Cerebellar cortex (tissue), 1 donor: Measurements from ENCODE around the gene DMKN.

Source experiments
- DNase-seq: peaks from one replicate; pipeline ENCODE4 v3.0.0-alpha.2; 2015; ENCODE audit warnings: low spot score

Gene DMKN

GRCh38 chr19:35513628-35514281 lies at the start of gene DMKN:
Gene DMKN, minus strand, starts transcription at chr19:35513649. Its CDS starts 174 bp downstream, at chr19:35513475.
- peak; percentile 27 for DNase-seq

- DNase-seq, result no peak
These were observed 49.3 kb upstream of the DMKN start for GRCh38 chr19:35562776-35563175.

DNA sequence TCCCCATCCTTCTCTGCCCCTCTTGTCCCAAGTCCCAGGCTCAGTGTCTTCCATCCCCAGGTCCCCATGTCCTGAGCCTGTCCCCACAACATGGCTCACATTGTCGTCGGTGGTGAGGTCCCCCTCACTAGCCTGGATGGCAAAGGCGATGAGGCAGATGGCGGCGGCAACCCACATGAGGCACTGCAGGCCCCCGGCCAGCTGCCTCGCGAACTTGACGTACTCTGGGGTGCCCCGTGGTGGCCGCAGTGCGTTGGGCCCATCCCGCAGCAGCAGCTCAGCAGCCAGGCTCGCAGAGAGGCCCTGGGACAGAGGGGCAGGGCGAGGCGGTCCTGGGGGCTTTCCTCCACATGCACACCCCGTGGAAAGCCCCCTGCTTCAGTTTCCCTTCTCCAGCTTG lies 48.9 kb upstream of the DMKN start:
- no peak for DNase-seq

DNA sequence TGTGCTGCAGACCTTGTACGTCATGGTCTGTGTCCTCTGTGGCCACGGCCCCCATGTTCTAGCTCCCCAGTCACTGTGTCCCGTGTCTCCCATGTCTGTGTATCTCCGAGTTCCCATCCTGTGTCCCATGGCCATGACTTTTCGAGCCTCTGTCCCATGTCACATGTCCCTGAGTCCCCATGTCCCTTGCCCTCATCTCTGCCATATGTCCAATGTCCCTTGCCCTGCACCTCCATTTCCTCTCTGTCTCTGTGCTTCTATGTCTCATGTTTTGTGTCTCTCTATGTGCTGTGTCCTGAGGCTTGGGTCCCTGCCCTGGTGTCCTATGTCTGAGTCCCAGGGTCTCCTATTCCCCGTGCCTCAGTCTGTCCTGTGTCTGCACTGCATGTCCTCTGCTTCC lies 48.0 kb upstream of the DMKN start:
- DNase-seq, result no peak

DNA sequence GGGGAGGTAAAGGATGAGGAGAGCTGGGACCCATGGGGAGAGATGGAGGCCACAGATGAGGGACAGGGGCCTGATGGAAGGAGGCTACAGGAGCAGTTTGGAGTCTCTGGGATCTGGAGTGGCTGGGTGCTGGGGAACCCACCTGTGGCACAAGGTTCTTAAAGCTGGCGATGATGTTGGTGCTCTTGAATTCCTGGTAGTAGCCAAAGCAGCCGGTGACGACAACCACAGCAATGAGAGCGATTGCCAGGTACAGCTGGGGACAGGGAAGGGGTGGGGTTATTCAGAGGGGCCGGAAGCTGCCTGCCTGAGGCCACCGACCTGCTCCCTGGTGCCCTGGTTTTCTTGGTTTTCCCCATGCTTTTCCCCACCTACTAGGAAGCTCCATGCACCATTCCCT lies 47.2 kb upstream of the DMKN start:
- DNase-seq, result no peak

DNA sequence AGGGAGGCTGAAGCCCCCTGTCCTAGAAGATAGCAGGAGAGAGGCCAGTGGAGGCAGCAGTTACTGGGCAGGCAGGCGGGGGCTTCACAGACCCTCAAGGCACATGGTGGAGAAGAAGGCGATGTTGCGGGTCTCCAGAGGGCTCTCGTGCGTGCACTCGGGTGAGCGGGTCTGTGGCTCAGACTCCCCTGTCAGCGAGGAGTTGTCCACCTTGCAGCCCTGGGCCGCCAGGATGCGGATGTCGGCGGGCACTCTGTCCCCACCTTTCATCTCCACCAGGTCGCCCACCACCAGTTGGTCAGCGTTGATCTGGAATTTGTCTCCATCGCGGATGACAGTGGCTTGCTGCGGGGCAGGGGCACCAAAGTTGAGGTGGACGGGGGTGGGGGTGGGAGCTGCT lies 46.8 kb upstream of the DMKN start:
- DNase-seq, result no peak

DNA sequence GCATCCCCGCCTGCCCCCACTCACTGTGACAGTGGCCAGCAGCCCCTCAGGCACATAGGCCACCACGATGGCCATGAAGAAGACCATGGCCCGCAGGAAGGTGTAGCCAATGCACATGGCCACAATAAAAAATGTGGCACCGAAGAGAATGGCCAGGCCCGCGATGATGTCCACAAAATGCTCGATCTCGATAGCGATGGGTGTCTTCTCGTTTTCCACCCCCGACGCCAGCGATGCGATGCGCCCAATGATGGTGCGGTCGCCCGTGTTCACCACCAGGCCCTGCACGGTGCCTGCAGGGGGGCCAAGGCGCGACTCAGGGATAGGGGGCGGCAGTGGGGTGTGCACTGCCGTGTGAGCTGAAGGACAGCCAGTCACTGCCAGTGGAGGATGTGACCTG lies 46.3 kb upstream of the DMKN start:
- no peak for DNase-seq

GRCh38 chr19:35559281-35559659 lies 45.8 kb upstream of the DMKN start:
- DNase-seq, result no peak

GRCh38 chr19:35558400-35559280 lies 45.2 kb upstream of the DMKN start:
- no peak for DNase-seq

- peak; percentile 84 for DNase-seq
These were observed 44.3 kb upstream of the DMKN start for GRCh38 chr19:35557539-35558399.

GRCh38 chr19:35556846-35557538 lies 43.5 kb upstream of the DMKN start:
- no peak for DNase-seq

DNA sequence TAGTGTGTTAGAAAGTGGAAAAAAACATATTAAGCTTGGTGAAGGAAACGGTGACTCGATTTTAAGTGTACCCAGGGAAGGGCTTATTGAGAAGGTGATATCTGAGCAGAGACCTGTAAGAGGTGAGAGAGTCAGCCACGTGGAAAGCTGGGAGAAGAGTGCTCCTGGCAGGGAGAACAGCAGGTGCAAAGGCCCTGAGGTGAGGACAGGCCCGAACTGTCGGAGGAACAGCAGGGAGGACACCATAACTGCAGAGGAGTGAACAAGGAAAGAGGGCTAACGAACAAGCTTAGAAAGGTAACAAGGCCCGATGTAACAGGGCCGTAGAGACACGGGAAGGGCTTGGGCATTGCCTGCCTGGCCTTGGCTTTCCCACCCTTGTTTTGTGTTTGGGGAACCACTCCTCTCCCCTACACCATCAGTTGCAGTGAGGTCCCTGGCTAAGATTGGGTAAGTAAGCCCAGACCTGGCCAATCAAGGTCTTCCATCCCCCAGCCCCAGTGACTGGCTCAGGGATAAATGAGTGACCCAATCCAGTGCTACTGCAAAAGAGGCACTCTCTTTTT lies 42.7 kb upstream of the DMKN start:
- DNase-seq, result no peak

DNA sequence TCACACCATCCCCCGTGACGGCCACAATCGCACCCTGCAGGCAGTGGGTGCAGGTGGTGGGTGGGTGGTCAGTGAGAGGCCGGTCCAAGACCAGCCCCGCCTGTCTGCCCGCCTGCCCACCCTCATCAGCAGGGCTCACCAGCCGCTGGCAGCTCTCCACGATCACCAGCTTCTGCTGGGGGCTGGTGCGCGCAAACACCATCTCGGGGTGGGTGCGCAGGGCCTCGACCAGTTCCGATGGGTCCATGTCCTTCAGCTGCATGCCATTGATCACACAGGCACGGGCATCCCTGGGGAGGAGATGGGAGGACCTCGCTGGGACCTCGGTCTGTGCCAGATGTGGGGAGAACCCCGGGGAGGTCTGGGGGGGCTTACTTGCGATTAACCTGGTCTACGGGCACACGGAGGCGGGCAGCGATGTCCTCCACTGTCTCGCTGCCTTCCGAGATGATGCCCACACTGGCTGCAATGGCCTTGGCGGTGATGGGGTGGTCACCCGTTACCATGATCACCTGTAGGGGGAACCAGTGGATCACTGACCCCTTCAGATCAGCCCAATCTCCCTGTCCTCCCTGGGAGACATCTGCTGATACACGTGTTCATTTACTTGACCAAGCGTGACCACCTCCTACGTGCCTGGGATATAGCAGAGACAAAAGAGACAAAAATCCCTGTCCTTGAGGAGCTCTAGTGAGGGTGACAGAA lies 42.0 kb upstream of the DMKN start:
- peak; percentile 39 for DNase-seq

GRCh38 chr19:35554076-35554475 lies 40.6 kb upstream of the DMKN start:
- no peak for DNase-seq

- peak; percentile 66 for DNase-seq
These were observed 40.0 kb upstream of the DMKN start for GRCh38 chr19:35553385-35554000.

GRCh38 chr19:35552534-35553384 lies 39.3 kb upstream of the DMKN start:
- no peak for DNase-seq

DNA sequence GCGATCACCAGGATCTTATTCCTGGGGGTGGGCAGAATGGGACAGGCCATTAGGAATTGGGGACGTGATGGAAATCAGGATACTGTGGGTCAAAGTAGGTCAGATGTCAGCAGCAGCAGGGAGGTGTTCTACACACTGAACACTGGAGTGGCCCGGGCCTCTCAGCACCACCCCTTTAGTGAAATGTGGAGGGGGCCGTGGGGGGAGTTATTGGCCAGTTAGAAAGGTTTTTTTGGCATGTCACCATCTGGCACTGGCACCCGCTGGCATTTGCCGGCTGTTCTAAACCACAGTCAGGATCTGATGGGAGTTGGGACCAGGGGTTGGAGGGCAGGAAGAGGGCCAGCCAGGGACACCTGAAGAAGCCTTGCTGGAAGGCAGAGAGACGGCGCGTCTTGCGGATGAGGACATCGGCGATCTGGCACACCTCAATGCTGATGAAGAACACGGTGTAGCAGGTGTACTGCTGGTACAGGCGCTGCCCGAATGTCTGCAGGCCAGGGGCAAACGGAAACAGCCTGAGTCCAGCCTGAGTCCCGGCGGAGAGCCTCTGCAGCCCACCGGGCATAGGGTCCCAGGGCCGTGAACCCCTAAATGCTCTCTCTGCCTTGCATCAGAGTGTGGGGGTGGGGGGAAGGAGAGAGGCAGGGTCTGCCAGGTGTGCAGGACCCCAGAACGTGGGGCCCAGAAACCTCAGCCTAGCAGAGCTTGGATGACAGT lies 37.8 kb upstream of the DMKN start:
- no peak for DNase-seq

DNA sequence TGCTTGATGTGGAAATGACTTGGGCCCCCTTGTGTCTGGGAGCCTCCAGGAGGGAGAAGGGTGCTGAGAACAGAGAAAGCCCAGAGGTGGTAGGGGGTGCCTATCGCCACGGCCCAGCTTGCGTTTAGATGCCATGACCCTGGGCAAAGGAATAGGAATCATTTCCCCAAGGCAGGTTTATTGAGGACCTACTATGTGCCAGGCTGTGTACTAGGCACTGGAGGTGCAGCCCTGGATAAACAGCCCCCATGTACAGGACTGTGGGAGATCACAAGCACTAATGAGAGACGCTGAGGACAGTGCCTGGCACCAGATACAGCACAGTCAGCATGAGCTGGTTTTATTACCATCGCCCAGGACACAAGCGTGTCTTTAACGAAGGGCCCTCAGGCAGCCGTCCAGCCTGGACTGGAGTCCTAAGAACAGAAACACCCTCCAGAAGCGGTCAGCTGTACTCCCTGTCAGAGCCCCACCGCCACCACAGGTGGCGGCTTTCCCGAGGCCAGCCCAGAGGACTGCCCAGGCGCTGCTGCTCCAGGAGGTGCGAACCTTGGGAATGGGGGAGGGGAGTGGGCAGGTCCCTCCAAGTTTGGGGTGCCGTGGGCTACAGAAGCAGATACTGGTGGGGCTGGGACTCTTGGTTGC lies 36.6 kb upstream of the DMKN start:
- no peak for DNase-seq
